ENCODE measurements around the gene RGS9.

RGS9 gene

DNA sequence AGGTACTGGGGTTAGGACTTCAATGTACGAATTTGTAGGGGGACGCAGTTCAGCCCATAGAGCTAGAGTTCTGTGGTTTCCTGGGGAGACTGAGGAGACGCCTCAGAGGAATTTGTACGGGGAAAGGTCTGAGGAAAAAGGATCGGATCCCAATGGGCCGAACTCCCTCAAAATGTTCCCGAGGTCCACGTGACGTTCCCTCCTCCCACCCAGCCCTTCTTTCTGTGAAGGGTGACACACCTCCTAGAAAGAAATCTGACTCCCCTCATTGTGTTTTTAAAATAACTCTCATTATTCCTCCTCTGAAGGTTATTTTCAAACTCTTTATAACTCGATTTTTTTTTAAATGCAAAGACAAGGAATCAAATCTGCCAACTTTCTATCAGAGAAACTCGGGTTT is 8.6 kb downstream of the RGS9 start:
- in situ Hi-C loops (cut with HindIII; ENCODE audit: low pct_ligation_motif_present, low sequenced_read_pairs): no loop called here
- no peak for DNase-seq

DNA sequence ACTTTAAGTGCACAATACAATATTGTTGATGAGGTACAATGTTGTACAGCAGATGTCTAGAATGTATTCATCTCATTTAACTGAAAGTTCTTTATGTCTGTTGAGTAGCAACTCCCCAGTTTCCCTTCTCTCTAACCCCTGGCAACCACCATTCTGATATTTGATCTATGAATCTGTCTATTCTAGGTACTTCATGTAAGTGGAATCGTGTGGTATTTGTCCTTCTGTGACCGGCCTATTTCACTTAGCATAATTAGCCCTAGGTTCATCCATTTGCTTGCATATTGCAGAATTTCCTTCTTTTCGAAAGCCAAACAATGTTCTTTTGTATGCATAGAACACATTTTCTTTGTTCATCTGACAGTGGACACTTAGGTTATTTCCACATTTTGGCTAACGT is 10.8 kb downstream of the RGS9 start:
- H3K36me3 ChIP-seq (replicated peaks): no peaks in the 10 kb centered on the region
- H3K4me3 ChIP-seq (ENCODE audit: low read depth, low read length): no peak overlapping the region
- DNase-seq: no peak
- TF ChIP-seq, protein P1, sequence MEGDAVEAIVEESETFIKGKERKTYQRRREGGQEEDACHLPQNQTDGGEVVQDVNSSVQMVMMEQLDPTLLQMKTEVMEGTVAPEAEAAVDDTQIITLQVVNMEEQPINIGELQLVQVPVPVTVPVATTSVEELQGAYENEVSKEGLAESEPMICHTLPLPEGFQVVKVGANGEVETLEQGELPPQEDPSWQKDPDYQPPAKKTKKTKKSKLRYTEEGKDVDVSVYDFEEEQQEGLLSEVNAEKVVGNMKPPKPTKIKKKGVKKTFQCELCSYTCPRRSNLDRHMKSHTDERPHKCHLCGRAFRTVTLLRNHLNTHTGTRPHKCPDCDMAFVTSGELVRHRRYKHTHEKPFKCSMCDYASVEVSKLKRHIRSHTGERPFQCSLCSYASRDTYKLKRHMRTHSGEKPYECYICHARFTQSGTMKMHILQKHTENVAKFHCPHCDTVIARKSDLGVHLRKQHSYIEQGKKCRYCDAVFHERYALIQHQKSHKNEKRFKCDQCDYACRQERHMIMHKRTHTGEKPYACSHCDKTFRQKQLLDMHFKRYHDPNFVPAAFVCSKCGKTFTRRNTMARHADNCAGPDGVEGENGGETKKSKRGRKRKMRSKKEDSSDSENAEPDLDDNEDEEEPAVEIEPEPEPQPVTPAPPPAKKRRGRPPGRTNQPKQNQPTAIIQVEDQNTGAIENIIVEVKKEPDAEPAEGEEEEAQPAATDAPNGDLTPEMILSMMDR (IDR thresholded peaks at IDR 0.05; ENCODE audit: low read depth, low read length, missing control alignments): no peak
- H3K27me3 ChIP-seq (replicated peaks): peaks cover 3% of the 10 kb centered on the region
- in situ Hi-C loops (cut with HindIII; ENCODE audit: low pct_ligation_motif_present, low sequenced_read_pairs): no loop called here
- no peak overlapping the region for H3K27ac ChIP-seq

More for the DNA sequence above, 8.6 kb downstream of the RGS9 start:
- Histone ChIP-seq H3K27ac (no peak overlapping the region), H3K4me3 (ENCODE audit: low read depth, low read length) (no peak overlapping the region), H3K36me3 (replicated peaks) (no peaks in the 10 kb centered on the region), H3K27me3 (replicated peaks) (peaks cover 3% of the 10 kb centered on the region)
- TF ChIP-seq, protein P1 (IDR thresholded peaks at IDR 0.05; ENCODE audit: low read depth, low read length, missing control alignments): no peak

DNA sequence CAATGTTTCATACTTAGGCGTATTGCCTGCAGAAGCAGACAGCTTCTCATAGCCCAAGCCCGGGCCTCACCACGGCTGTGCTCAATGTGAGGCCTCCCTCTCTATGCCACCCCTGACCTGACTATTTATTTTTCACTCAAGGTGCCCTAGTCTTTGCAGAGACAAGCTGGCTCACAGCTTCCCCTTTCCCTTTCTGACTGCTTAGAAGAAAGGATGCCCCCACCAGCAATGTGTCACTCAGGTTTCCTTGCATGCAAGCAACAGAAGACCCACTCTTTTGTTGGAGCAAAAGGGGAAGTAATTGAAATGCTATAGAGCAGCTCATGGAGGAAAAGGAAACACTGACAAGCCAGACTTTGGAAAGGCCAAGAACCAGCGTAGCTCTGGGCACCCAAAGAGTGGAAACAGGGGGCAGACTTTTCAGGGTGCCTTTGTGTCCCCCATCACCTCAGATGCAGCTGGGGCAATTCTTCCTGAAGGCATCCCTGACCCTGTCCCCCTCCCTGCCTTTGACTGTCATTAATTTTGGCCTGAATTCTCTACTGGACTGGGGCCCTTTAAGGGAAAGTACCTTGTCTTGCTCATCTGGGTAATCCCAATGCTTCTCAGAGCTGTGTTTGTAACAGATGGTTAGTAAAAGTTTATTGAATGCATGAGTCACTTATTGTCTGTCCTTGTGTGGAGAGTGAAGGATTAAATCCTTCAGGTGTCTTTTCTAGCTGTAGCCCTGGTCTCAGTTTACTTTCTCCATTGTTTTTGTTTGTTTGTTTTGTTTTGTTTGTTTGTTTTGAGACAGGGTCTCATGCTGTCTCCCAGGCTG is 17.8 kb downstream of the RGS9 start:
- H3K36me3 ChIP-seq (replicated peaks): no peaks in the 10 kb centered on the region
- no peak overlapping the region for H3K27ac ChIP-seq
- H3K4me3 ChIP-seq (ENCODE audit: low read depth, low read length): no peak overlapping the region
- in situ Hi-C loops (cut with HindIII; ENCODE audit: low pct_ligation_motif_present, low sequenced_read_pairs): no loop called here
- TF ChIP-seq, protein P1 (IDR thresholded peaks at IDR 0.05; ENCODE audit: low read depth, low read length, missing control alignments): no peak
- no peak for DNase-seq
- H3K27me3 ChIP-seq (replicated peaks): no peaks in the 10 kb centered on the region

DNA sequence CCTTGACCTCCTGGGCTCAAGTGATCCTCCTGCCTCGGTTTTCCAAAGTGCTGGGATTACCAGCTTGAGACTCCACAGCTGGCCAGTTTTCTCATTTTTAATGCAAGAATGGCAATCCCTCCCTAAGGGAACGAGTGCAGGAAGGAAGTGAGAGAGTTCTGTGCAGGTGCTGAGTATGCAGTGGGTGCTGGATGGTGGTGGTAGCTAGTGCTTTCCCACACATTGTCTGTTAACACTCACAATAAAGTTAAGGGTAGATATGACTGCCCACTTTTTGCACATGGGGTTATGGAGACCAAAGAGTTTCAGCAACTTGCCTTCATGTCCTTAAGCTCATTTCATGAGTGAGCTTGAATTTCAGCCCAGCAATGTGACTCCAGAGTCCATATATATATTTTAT is 18.5 kb downstream of the RGS9 start:
- Histone ChIP-seq H3K27ac (no peak overlapping the region), H3K36me3 (replicated peaks) (no peaks in the 10 kb centered on the region), H3K4me3 (ENCODE audit: low read depth, low read length) (no peak overlapping the region), H3K27me3 (replicated peaks) (no peaks in the 10 kb centered on the region)
- TF ChIP-seq, protein P1 (IDR thresholded peaks at IDR 0.05; ENCODE audit: low read depth, low read length, missing control alignments): no peak
- no peak for DNase-seq
- in situ Hi-C loops (cut with HindIII; ENCODE audit: low pct_ligation_motif_present, low sequenced_read_pairs): no loop called here

DNA sequence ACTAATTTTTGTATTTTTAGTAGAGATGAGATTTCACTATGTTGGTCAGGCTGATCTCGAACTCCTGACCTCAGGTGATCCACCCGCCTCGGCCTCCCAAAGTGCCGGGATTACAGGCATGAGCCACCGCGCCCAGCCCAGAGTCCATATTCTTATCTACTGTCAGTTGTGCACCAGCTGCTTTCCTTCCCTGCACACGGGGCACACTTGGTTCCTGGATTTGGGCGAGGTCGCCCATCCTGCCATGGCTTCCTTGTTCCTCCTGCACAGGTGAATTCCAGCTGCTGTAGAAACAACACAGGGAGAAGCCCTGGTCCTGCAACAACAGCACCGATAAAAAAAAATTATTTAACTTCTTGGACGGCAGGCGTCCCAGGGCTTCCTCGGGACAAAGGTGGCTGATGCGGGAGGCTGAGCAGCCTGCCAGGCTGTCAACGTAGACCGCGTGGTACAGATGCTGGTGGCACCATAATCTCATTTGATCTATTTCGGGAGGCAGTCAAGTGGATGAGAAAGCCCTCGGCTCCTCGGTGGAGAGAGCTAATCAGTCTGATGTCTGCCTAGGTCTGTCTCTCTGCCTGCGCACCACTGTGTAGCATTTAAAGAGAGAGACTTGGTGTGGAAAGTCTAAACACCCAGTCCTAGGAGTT is 19.1 kb downstream of the RGS9 start:
- in situ Hi-C loops (cut with HindIII; ENCODE audit: low pct_ligation_motif_present, low sequenced_read_pairs): no loop called here
- TF ChIP-seq, protein P1 (IDR thresholded peaks at IDR 0.05; ENCODE audit: low read depth, low read length, missing control alignments): no peak

More for the DNA sequence above, 19.1 kb downstream of the RGS9 start:
- Histone ChIP-seq H3K27ac (no peak overlapping the region), H3K4me3 (ENCODE audit: low read depth, low read length) (no peak overlapping the region), H3K27me3 (replicated peaks) (no peaks in the 10 kb centered on the region), H3K36me3 (replicated peaks) (no peaks in the 10 kb centered on the region)
- DNase-seq: no peak
